ENCODE data around the gene SPATA31D1.
"Not testable (repeated sequence)": the region's sequence is repeated elsewhere in the genome, so short reads cannot be mapped to it uniquely, and the experiment has no call there.

DNA sequence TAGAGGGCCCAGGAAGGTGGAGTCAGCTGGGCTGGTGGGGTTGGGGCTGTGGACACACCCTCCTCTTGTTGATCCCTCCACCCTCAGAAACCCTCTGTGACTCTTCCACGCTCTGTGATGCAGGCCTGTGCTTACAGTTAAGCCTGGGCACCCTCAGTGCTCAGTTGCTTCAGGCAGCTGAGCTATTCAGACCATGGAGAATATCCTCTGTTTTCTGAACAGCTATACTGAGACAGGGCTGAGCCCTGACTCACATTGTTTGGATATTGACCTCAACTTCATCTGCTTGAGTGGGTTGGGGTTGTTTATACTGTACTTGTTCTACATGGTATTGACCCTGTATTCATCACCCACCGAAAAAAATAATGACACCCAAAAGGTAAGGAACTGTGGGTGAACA is 45.2 kb upstream of the SPATA31D1 start, which contains the start of gene SPATA31D3:
- not testable (repeated sequence) for TF ChIP-seq EP300 (IDR thresholded peaks at IDR 0.05; ENCODE audit: low read depth); POLR2AphosphoS5 (IDR thresholded peaks at IDR 0.05)
